Endodermal cell (in vitro differentiated cells): ENCODE results near the gene EFEMP1. TPM values are rescaled to one million over a fixed set of nuclear protein-coding genes. Genes with fewer than 3 reads are reported as not detected.

Experiments
- DNase-seq: peaks from one replicate; pipeline ENCODE4 v3.0.0-alpha.2; 2017
- H3K27ac ChIP-seq: 2 replicates; pipeline ENCODE4 v1.5.1; 2013; ENCODE audit warnings: mild to moderate bottlenecking, low read depth, low read length, moderate library complexity
- H3K27me3 ChIP-seq: 2 replicates; pipeline ENCODE4 v1.6.1; 2013; ENCODE audit warnings: mild to moderate bottlenecking, low read length, moderate library complexity; ENCODE audit not compliant: insufficient read depth, control insufficient read depth, poor library complexity, severe bottlenecking
- H3K36me3 ChIP-seq: 2 replicates; pipeline ENCODE4 v1.7.0; 2013; ENCODE audit warnings: mild to moderate bottlenecking, low read length, moderate library complexity; ENCODE audit not compliant: control insufficient read depth, insufficient read depth
- H3K4me1 ChIP-seq: one replicate; pipeline ENCODE4 v1.7.0; 2013; ENCODE audit warnings: low read length; ENCODE audit not compliant: control insufficient read depth, insufficient read depth
- H3K4me3 ChIP-seq: 2 replicates; pipeline ENCODE4 v1.5.1; 2013; ENCODE audit warnings: mild to moderate bottlenecking, low read length, moderate library complexity
- H3K9ac ChIP-seq: 2 replicates; pipeline ENCODE4 v1.6.1; 2013; ENCODE audit warnings: mild to moderate bottlenecking, low read length, moderate library complexity; ENCODE audit not compliant: poor library complexity, severe bottlenecking; ENCODE audit errors: extremely low read depth
- H3K9me3 ChIP-seq: 2 replicates; pipeline ENCODE4 v1.6.1; 2013; ENCODE audit warnings: mild to moderate bottlenecking, low read length, moderate library complexity; ENCODE audit not compliant: control insufficient read depth
- H3K27ac Mint-ChIP-seq: 2 replicates; pipeline ENCODE4 v1.8.0; 2020; ENCODE audit warnings: mixed read lengths
- H3K27me3 Mint-ChIP-seq: 2 replicates; pipeline ENCODE4 v1.8.0; 2021; ENCODE audit warnings: mild to moderate bottlenecking, mixed read lengths; ENCODE audit not compliant: insufficient read depth
- H3K36me3 Mint-ChIP-seq: 2 replicates; pipeline ENCODE4 v1.8.0; 2020; ENCODE audit warnings: low read depth, mixed read lengths
- H3K4me1 Mint-ChIP-seq: 2 replicates; pipeline ENCODE4 v1.8.0; 2020; ENCODE audit warnings: mixed read lengths
- H3K4me3 Mint-ChIP-seq: 2 replicates; pipeline ENCODE4 v1.8.0; 2020; ENCODE audit warnings: mild to moderate bottlenecking, moderate library complexity, mixed read lengths
- H3K9me3 Mint-ChIP-seq: 2 replicates; pipeline ENCODE4 v1.8.0; 2020; ENCODE audit warnings: mild to moderate bottlenecking, mixed read lengths
- WGBS, 2 experiments: methylation state at CpG; one replicate each; pipeline versions ENCODE4 v1.1.5 to v1.1.7; 2013; ENCODE audit warnings: missing lambda C conversion rate in 2 of 2, mixed read lengths in 1 of 2; ENCODE audit not compliant: insufficient coverage in 1 of 2, insufficient read length in 1 of 2; 5-methylcytosine and 5-hydroxymethylcytosine counted together
- total RNA-seq, 2 donors: library from RNA; stranded (reverse); fragmentation: NEBNext Ultra II Directional in 1 of 2; extraction: Animal tissue kit (Norgen Biotek cat#: 25700) in 1 of 2; gene quantifications; 2 replicates in 1 of 2; 3 replicates in 1 of 2; pipeline ENCODE4 v1.2.1, GENCODE V29; 2021
- TF ChIP-seq, protein P1 (sequence below): fragments of 200-600 bp; sonication (generic); conservative IDR thresholded peaks from 2 replicates; pipeline ENCODE4 v1.5.0; 2021; ENCODE audit warnings: antibody characterized with exemption, mild to moderate bottlenecking

Gene EFEMP1
- total RNA-seq, 2 donors from 2014 or later, result 2.6 to 3.3 TPM

DNA sequence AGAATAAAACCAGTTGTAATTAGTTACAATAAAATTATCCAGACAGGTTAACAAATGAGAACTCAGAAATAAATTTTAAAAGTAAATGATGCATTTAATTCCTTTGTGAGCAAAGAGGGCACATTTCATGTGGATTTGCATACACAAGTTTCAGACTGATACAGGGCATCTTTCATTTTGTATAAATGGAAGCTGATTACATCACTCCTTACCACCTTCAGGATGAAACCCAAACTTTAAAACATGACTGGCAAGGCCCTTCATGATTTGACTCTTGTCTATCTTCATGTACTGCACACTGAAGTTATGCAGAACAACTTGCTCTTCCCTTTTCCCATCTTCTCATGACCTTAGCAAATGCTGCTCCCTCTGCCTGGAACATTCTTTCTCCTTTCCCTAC lies 26.9 kb downstream of the EFEMP1 start:
- Mint-ChIP-seq H3K27me3 (no peaks in the 10 kb centered on the region), H3K4me3 (no peak overlapping the region), H3K36me3 (no peaks in the 10 kb centered on the region), H3K27ac (no peak overlapping the region), H3K9me3 (no peaks in the 10 kb centered on the region), H3K4me1 (peaks cover 1% of the 10 kb centered on the region)
- Histone ChIP-seq H3K4me1 (no peaks in the 10 kb centered on the region), H3K27ac (no peak overlapping the region), H3K4me3 (no peak overlapping the region), H3K36me3 (no peaks in the 10 kb centered on the region), H3K27me3 (no peaks in the 10 kb centered on the region), H3K9me3 (no peaks in the 10 kb centered on the region), H3K9ac (no peak overlapping the region)
- TF ChIP-seq, protein P1, sequence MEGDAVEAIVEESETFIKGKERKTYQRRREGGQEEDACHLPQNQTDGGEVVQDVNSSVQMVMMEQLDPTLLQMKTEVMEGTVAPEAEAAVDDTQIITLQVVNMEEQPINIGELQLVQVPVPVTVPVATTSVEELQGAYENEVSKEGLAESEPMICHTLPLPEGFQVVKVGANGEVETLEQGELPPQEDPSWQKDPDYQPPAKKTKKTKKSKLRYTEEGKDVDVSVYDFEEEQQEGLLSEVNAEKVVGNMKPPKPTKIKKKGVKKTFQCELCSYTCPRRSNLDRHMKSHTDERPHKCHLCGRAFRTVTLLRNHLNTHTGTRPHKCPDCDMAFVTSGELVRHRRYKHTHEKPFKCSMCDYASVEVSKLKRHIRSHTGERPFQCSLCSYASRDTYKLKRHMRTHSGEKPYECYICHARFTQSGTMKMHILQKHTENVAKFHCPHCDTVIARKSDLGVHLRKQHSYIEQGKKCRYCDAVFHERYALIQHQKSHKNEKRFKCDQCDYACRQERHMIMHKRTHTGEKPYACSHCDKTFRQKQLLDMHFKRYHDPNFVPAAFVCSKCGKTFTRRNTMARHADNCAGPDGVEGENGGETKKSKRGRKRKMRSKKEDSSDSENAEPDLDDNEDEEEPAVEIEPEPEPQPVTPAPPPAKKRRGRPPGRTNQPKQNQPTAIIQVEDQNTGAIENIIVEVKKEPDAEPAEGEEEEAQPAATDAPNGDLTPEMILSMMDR, result no peak
- no peak for DNase-seq

DNA sequence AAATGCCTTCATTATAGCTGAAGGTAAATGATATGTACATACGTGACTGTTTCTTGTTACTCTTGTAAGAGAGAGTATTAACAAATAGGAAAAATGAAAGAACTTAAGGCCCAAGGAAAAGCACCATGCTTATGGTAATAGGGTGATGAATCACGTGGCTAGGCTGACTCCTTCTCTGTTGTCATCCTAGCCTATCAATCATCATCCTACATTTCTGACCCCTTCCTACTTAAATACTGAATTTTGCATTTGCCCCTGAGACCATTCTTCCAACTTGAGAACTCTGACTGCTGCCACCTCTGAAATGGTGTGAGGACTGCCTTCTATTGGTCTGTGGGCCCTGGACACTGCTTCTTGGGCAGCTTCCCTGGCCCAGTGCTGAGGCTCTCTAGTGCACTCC lies 28.9 kb downstream of the EFEMP1 start:
- no peak overlapping the region for H3K4me3 Mint-ChIP-seq
- Histone ChIP-seq H3K36me3 (no peaks in the 10 kb centered on the region), H3K9ac (no peak overlapping the region), H3K27me3 (no peaks in the 10 kb centered on the region), H3K4me1 (no peaks in the 10 kb centered on the region), H3K9me3 (no peaks in the 10 kb centered on the region), H3K4me3 (no peak overlapping the region), H3K27ac (no peak overlapping the region)
- H3K4me1 Mint-ChIP-seq, result peaks cover 1% of the 10 kb centered on the region
- 79% methylated on average over 2 of the region's 2 CpGs; no CpG with 5 or more reads in 1 of the 2 experiments for WGBS, 2 experiments
- H3K9me3 Mint-ChIP-seq, result no peaks in the 10 kb centered on the region
- no peaks in the 10 kb centered on the region for H3K36me3 Mint-ChIP-seq
- no peaks in the 10 kb centered on the region for H3K27me3 Mint-ChIP-seq
- no peak overlapping the region for H3K27ac Mint-ChIP-seq
- TF ChIP-seq, protein P1, result no peak
- DNase-seq, result no peak

GRCh38 chr2:55891671-55892094 lies 31.9 kb downstream of the EFEMP1 start:
- 89 to 100% methylated on average over 1 to 2 of the region's 2 CpGs for WGBS, 2 experiments
- no peak for DNase-seq
- Histone ChIP-seq H3K27me3 (no peaks in the 10 kb centered on the region), H3K36me3 (no peaks in the 10 kb centered on the region), H3K9ac (no peak overlapping the region), H3K27ac (peak overlapping the region; percentile 42), H3K4me3 (no peak overlapping the region), H3K9me3 (no peaks in the 10 kb centered on the region), H3K4me1 (no peaks in the 10 kb centered on the region)
- Mint-ChIP-seq H3K4me1 (peaks cover 3% of the 10 kb centered on the region), H3K36me3 (no peaks in the 10 kb centered on the region), H3K27ac (no peak overlapping the region), H3K9me3 (no peaks in the 10 kb centered on the region), H3K27me3 (no peaks in the 10 kb centered on the region), H3K4me3 (no peak overlapping the region)
- TF ChIP-seq, protein P1, result no peak
